HEK293 (cell line): ENCODE data around the gene TSC22D1.

Experiments
- CTCF ChIP-seq: fragments of 450-650 bp; formaldehyde crosslinking; IDR thresholded peaks from 2 replicates; pipeline ENCODE4 v1.5.1; 2016; ENCODE audit warnings: missing biosample characterization, missing genetic modification characterization
- ZNF274 ChIP-seq, 2 experiments: fragments of 200-500 bp in 1 of 2; fragments of 450-650 bp in 1 of 2; sonication (Bioruptor generic) in 1 of 2; formaldehyde crosslinking in 1 of 2; IDR thresholded peaks; 2 replicates each; pipeline versions ENCODE4 v1.5.1 to v1.6.1; 2014 to 2016; ENCODE audit warnings: borderline replicate concordance in 1 of 2, inconsistent platforms in 1 of 2, low read length in 1 of 2, missing biosample characterization in 1 of 2, missing genetic modification characterization in 1 of 2

- no peak for TF ChIP-seq CTCF
- no peak for TF ChIP-seq ZNF274 (IDR thresholded peaks at IDR 0.05; ENCODE audit: low read length)
- TF ChIP-seq ZNF274 (tag by site-specific recombination; IDR thresholded peaks at IDR 0.05; ENCODE audit: borderline replicate concordance) = no peak
Measured at GRCh38 chr13:44601586-44601985, 25.5 kb upstream of the TSC22D1 start.
